Epidermal melanocyte (primary cell): Measurements from ENCODE around the gene HPRT1.

ENCODE experiments used
- DNase-seq: peaks from one replicate; pipeline ENCODE4 v3.0.0; 2011; ENCODE audit warnings: low spot score; ENCODE audit not compliant: insufficient read length

The HPRT1 gene

DNA sequence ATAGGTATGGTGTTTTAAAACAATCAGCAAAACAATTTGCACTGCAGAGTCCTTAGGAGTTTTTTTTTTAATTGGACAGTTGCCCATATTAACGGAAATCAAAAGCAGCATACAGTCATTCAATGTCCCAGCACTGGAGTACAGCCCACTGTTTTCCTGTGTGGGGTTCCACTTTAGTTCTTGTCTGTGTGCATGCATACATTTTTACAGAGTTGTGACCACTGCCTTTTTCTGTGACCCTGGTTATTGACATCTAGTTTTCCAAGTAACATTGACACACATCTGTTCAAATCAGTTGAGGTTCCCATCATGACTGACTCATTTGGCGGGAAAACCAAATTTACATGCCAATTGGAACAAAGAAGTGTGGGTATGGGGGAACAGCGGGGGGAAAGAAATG, 83.3 kb downstream of the HPRT1 start:
- DNase-seq: no peak

DNA sequence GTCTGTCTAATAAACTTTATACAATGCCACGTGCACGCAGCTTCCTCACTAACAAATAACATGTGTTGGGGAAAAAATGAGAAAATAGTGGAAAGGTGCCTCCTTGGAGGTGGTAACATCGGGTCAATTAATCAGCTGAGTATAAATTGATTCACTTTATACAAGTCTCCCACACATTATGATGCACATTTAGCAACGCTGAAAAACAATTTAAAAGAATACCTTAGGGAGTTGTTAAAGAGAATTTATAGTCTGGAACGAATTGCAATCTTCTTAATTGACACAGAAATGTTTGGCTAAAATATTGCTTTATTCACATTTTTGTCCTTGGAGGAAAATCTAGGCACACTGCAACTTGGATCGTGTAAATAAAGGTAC, 84.2 kb downstream of the HPRT1 start:
- DNase-seq: no peak

DNA sequence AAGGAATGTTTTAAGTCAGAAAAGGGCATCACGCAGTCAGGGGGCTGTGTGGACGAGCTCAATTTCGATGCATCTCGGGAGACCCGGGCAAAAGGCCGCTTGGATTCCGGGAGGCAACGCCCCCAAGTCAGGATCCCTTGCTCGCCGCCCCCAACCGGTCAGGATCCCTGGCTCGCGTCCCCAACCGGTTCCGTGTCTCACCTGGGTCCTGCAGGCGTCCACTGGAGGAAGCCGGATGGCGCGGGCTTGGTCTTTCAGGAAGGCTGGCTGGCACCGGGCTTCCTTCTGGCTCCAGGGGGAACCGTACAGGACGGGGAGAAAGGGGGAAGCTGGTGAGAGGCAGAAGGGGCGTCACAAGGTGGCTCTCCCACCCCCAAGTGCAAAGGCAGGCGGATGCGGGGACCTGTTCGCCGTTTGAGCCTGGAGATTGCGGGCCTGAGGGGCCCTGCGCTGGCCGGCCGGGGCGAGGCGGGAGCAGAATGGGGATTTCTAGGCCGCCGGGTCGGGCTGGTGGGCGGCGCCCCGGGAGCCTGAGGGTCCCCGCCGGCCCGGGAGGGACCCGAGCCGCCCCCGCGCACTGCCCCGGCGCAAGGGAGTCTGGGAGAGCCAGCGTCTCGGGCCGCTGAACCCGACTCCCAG, 84.7 kb downstream of the HPRT1 start:
- DNase-seq: no peak

DNA sequence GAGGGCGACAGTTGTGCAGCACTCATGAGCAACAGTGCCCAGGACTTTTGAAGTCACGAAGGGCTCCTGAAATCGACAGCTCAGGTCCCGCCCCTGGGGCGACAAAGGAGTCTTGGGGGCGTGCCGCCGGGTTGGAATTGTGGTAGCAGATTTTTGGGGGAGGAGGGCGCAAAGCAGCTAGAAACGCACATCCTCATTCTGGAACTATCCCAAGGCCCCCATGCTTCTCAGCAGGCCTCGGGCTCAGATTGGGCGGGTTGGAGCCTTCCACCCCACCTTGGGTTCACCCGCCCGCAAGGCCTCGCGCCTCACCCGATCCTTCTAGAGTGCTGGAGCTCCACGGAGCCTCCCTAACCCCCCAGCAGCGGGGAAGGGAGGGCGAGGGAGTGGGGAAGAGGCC, 85.5 kb downstream of the HPRT1 start:
- no peak for DNase-seq

DNA sequence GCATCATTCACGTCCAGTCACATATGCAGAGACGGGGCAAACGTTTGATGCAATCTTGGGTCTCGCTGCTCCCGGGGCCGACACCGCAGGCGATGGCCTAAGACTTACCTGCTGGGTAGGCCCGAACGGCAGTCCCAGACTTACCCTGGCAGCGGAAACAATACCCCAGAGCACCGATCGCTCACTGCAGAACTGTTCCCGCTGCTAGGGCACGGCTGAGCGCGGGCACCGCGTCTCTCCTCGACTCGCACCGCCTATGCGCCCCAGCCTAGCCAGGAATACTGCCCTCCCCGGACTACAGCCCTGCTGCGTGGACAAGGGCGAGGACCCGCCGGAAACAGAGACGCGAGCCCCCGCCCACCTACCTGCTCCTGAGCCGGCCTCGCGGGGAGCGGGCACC, 86.2 kb downstream of the HPRT1 start:
- DNase-seq: no peak

DNA sequence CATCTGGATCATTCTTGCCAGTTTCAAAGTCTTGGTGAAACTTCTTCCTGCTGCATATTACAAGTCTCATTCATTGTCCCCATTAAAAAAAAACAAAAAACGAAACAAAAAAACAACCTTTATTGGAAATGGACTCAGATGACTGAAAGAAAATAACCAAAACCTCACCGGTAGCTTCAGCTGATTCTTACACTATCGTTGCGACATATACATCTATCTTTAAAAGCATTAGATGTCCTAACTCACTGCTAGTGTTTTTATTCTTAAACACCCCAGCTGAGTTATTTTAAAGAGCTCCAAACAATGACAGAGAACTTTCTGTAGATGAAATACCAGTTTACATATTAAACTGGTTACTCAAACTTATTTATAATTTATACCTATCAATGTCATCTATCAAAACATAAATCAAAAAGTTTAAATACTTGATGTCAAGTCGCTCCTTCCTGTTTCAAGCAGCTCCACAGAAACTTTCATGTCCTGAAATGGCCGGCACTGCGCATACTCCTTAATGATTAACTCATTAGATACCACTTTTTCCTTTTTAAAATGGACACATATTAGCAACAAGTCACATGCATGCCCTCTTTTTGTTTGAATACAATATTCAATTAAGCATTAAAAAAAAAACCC, 87.2 kb downstream of the HPRT1 start:
- DNase-seq: no peak

DNA sequence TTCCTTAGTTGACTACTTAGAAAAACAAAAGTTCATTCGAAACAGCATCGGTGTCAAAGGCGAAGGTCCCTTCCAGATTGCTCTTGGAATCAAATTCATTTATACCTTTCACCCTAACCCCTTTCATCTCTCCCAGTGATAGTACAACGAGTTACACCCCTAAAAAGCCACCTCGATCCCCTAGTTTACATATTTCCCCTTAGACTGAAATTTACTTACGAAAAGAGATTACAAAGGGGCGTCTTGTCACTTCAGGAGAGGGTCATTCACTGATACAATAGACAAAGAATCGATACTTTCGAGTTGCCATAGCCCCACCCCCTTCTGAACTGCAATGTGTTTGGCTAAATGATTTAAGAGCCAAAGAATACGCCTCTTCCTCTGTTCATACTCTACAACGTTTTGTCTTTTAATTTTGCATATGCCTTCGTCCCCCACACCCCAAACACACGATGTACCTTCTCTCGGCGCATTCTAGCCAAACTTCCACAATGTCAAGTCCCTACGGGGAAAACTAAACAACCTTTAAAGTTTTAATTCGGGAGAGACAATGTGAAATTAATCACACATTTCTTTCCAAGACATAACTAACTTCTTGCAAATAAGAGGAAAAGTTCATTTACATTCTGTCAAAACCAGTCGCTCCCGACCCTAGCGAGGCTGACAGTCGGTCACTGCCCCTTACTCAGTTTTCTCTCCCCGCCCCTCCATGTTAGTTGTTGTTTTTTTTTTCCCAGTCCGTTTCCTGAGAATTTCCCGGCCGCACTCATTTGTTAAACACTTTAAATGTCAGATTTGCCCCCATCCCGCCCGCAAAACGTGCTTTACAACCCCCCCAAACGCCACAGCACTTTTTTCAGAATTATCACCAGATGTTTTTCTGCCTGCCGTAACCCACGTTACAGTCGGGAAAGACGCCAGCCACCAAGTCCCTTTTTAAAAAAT, 88.6 kb downstream of the HPRT1 start:
- no peak for DNase-seq
